COLO668 (cell line): ENCODE measurements around the gene ORAI1.
"Not testable (repeated sequence)": the region's sequence is repeated elsewhere in the genome, so short reads cannot be mapped to it uniquely, and the experiment has no call there.

Experiments used
- DNase-seq: peaks from one replicate; lab custom pipeline; 2025; ENCODE audit not compliant: unreplicated experiment; lab: John Stamatoyannopoulos, UW

ORAI1 gene

DNA sequence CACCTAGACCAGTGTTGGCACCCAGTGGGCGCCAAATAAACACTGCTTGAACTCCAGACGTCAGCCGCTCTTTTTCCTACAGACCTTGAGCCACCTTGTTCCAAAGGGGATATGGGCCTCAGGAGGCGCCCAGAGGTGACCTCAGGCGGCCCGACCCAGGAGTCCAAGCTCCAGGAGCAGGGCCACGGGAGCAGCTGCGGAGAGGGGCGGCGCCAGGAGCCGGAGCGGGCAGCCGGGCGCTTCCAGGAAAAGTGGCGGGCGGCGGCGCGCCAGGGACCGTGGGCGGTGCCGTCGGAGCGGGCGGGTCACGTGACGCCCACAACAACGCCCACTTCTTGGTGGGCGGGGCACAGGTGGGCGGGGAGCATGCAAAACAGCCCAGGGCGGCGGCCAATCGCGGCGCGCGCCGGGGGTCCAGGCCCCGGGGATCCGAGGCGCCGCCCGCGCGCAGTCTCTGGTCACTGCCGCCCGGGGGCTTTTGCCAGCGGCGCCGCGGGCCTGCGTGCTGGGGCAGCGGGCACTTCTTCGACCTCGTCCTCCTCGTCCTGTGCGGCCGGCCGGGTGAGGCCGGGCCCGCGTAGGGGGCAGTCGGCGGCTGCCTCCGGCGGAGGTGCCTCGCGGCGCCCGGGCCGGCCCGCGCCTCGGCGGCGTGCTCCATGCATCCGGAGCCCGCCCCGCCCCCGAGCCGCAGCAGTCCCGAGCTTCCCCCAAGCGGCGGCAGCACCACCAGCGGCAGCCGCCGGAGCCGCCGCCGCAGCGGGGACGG lies at the start of gene ORAI1:
Gene ORAI1, plus strand, starts transcription at position 444 of the 766 bp plus-strand sequence.
- peak; percentile 99 for DNase-seq

DNA sequence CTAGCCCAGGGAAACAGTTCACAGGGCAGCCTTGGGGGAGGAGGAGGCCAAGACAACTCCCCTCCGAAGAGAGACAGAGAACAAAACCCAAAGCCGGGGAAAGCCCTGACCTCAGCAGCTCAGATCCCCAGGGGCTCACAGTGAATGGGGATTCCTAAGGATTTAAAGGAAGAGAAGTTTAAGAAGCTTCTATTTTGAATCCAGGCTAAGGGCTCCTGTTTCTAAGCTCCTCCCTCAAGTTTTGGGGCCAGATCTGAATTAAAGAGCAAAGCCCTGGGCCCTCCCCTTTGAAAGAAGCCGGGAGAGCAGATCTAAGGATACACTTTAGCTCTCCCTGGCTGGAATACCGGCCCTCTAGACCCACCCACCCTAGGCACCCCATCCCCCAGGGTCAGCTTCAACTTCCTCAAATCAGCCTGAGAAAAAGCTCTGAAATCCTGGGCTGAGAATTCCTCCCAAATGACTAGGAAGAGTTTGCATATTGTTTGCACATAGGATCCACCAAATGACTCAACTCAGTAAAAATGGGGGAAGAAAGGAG lies 49.4 kb upstream of the ORAI1 start:
- DNase-seq, result no peak

- DNase-seq, result no peak
Observed at GRCh38 chr12:121577443-121578180, 48.7 kb upstream of the ORAI1 start.

DNA sequence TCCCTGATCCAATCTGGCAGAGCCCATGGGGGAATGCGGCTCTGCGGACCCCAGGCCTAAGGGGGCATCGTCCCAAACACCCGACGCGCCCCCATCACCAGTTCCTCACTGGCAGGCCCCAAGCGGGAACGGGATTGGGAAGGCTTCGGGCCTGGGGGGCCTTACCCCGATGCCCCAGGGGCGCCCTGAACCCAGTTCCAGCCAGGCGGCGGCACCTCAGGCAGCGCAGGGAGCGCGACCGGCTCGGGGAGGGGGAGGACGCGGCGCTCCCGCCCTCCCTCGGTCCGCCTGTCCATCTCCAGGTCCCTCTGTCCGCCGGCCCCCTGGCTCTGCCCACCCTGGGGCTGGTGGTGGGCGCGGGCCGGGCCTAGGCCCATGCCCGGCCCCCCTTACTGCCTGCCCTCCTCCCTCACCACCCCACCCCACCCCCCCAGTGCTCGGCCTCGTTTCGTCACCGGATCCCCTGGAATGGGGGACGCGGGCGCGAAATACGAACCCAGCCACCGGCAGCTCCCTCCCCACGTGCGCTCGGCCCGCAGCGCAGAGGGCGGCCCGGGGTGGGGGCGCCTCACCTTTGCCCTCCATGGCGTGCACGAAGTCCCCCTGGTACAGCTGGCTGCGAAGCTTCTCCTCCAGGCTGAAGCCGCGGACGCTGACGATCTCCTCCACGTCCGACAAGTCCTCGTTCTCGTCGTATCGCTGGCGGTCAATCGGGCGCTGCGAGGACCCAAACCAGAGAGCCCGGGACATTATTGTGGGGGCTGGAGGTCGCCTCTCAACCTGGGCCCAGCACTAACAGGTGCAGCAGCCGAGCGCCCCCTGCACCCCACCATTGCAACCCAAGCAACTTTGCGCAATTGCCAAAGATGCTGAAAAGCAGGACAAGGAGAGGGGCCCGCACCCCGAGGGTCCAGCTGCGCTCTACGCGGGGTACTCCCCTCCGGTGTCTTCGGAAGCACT lies 47.8 kb upstream of the ORAI1 start:
- no peak for DNase-seq

DNA sequence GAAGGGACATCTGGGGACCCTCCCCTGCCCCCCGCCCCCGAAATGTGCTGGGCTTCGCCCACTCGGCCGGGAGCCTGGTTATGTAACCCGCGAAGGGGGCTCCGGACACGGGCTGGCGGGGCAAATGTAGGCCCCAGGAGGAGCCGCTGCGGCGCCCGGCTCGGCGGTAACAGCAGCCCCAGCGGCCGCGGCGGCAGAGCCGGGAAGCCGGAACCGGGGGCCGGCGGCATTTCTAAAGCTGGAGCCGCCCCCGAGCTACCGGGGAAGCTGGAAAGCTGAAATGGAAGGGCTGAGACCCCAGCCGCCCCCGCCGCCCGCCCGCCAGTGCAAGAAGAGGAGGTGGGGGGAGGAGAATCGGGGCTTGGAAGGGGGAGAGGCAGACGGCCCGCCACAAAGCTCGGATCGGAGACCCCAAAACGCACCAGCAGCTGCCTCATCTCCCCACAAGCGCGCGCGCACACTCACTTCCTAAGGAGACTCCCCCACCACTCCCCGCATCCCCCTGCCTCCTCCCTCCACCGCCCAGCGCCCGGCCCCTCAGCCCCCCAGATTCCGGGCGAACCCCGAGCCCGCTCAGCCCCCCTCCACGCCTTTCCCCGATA lies 47.0 kb upstream of the ORAI1 start:
- DNase-seq, result peak; percentile 56

DNA sequence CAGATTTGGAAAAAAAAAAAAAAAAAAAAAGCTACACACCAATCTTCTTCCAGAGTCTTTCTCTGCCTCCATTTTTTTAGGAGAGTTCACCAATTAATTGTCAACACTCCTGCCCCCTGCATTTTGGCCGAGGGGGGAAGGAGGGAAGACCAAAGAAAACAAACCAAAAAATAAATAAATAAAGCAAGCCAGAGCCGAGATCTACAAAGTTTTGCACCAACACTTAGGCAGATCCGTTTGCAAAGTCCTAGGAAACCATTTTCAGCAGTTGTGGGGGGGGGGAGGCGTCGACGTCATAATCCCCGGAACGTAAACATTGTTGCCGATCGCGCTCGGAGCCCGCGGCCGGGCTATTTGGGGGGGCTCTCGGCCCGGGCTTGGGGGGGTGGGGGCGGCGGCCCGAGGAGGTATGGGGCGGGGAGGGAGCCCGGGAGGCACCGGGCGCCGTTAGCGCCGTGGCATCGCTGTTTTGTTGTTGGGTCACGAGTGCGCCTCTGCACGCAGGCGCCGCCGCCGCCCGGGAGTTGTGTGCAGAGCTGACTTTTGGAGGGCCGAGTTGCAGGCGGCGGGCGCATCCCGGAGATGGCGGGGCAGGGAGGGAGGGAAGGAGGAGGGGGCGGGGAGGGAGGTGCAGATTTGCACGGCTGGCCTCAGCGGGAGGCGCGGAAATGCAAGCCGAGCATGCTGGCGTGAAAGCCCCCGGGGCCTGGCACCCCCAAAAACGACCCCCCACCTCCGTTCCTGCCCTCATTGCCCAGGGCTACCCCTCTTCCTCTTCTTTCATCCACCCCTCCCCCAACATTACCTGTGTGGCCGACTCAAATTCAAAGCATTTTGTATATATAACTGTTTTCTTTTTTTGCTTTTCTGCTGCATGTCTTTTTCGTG lies 46.1 kb upstream of the ORAI1 start:
- peak; percentile 84 for DNase-seq

DNA sequence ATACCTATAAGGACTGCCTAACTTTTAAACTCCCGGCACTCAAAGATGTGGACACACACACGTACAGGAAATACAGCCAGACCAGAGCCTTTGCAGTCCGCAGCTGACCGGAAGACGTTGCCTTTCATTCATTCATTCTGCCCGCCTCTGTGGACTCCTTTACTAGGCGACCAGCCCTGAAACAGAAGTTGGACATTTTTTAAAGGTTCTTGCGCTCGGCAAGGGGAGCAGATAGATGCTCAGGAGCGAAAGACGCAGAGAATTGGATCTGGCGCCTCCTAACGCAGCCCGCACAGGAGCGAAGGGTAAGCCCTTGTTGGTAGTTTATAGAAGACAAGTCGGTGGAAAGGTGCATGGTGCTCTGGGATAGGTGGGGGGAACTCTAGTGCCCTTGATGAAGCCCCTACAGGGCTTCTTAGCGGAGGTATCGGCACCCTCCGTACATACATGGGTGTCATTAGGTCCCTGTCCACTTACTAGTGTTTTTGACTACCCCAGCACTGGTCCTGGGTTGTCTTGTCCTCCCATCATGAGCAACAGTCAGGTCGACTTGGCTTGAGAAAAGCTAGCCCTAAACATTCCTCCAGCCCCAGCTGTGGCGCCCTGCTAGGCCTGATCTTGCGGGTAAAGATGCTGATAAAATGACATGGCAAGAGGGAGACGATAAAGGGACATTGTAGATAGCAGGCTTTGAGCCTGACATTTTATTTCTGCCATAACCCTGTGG lies 45.2 kb upstream of the ORAI1 start, which contains the start of gene KDM2B:
Gene KDM2B, minus strand, starts transcription at position 65 of the 727 bp plus-strand sequence. CDS start 112 bp downstream, outside the sequence.
- DNase-seq, result peak; percentile 51

DNA sequence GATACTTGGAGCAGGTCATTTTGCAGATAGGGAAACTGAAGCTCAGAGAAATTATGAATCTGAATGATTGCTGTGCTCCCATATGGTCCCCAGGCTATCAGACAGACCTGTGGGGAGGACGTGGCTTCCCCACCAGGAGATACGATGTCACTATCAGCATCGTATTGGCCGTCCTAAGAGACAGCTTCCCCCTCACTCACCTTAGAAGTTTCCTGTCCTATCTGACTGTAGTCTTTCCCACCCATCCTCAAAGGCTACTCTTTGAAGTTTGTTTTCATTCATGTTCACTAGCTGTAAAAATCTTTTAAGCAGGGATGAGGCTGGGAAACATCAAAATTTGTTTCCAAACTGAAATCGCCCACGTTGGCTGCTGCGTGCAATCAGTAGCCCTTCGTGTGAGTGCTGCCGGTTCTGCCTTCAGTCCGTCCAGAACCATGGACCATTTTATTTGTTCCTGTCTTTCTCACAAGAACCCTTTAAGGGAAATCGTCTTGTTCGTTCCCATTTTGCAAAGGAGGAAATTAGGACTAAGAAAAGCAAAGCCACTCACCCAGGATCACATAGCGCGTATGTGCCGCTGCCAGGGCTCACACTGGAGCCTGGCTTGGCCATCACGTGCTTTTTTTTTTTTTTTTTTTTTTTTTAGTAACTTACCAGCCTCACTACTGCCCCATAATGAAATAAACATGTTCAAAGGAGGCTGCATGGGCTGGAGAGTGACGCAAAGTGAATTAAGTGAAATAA lies 44.5 kb upstream of the ORAI1 start:
- no peak for DNase-seq

DNA sequence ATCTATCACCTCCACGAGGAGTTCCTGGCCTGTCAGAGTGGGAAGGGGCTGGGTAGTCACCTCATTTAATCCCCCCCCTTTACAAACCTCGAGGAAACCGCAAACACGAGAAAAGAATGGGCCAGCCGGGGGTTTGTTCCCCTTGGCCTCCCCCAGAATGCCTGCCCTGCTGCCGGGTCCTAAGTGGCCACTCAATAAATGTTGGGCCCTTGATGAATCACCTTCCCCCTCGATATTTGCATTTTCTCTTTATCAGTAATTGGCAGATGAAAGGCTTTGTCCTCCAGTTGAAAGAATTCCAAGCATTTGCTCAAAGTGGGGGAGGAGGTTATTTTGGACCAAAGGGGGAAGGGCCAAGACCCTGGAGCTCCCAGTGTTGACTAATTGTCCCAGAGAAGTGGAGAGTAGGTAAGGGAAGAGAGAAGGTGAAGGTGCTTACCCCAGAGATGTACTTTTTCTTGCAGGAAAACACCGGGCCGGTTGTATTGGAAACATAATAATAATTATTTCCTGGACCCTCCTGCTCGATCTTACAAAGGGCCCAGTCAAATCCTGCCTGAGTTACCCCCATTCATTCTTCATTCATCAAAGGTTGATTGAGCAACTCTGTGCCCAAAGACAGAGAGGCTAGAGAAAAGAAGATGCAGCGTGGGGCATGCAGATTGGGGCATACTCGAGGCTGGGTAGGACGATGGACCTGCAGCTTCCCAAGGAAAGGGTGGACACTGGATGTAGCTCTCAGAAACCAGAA lies 43.6 kb upstream of the ORAI1 start:
- no peak for DNase-seq

GRCh38 chr12:121583334-121583661 lies 43.0 kb upstream of the ORAI1 start:
- not testable (repeated sequence) for DNase-seq

GRCh38 chr12:121584885-121585284 lies 41.4 kb upstream of the ORAI1 start:
- DNase-seq, result not testable (repeated sequence)

DNA sequence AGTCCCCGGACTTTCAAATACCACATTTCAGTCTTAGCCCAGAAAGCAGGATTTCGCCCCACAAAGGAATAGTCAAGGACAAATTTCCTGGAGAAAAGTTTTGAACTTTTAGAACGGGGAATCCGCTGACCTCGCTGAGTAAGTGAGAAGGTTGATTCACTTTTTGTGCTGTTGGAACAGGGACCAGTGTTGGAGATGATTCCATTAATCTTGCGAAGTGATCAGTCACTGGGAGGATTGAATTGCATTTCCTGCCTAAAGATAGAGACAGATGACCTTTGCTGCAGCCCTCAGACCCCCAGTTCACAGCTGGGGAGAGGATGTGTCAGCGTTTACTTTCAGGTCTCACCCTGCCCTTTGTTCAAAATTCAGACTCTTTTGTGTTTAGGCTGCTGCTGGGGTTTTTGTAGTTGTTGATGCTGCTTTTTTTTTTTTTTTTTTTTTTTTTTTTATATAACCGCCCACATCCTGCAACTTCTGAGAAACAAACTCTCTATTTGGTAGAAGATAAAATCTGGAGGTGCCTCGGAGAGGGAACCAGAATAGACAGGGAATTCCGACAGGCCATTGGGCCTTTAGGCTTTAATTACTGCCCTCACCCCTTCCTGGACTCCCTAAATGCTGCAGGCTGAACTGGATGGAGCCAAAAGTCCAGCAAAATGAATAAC lies 35.7 kb upstream of the ORAI1 start:
- no peak for DNase-seq

- DNase-seq, result no peak
Observed at GRCh38 chr12:121592320-121592719, 34.0 kb upstream of the ORAI1 start.

GRCh38 chr12:121595520-121595919 lies 30.8 kb upstream of the ORAI1 start:
- DNase-seq, result no peak

GRCh38 chr12:121596526-121596925 lies 29.8 kb upstream of the ORAI1 start:
- DNase-seq, result no peak

DNA sequence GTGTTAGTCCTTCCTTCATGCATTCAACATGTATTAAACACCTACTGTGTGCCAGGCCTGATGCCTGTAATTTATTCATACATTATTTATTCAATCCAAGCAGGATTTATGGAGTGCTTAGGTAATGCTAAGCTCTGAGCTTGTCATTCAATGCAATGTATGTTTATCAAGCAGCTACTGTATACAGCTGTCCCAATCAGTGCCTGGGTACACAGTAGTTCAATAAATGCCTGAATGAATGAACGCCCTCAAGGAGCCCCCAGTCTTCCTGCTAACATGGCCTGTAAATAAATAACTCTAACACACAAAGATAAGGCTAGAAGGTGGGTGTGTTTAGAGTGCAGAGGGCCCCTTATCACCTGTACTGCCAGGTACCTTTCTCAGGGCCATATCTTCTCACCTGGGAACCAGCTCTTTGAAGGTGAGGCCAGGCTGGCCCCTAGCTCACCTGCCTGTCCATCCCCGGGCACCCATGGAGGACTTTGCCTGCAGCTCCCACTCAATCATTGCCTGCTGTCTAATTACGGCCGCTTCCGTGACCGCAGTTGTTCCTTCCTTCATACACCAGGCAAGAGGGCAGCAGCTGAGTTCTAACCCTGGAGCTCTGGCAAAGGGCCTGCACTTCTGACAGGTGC lies 25.5 kb upstream of the ORAI1 start:
- no peak for DNase-seq

DNA sequence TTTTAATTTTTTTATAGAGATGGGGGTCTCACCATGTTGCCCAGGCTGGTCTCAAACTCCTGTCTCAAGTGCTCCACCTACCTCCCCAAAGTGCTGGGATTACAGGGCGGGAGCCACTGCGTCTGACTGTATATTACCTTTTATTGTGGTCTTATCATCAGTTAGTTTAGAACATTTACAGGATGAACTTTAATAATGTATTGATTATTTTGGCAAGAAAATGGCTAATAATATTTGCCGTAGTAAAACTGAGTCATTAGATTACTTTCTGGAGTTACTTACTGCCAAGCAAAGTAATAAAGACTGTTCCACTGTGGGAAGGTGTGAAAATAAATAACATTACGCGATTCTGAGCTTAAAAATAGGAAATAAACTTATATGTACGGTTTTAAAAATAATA lies 23.6 kb upstream of the ORAI1 start:
- DNase-seq, result no peak
